Posterior vena cava (tissue), 2 donors: ENCODE results near the gene CCBE1. TPM values are rescaled to one million over a fixed set of nuclear protein-coding genes. Genes with fewer than 3 reads are reported as not detected.
"Not testable (repeated sequence)": the region's sequence is repeated elsewhere in the genome, so short reads cannot be mapped to it uniquely, and the experiment has no call there.

Source experiments
- DNase-seq: peaks from one replicate; pipeline ENCODE4 v3.0.0-alpha.2; 2020; ENCODE audit warnings: low spot score
- intact Hi-C, 2 donors: fragments of 100-400 bp; cut with DNase I; formaldehyde crosslinking; loops; one replicate each; pipeline versions ENCODE4 v1.14.1 to v1.14.2; 2022 to 2023
- total RNA-seq, 2 donors: library from RNA; stranded (reverse); fragmentation: NEBNext Ultra II Directional; extraction: Animal tissue kit (Norgen Biotek cat#: 25700); gene quantifications; one replicate each; pipeline ENCODE4 v1.2.1, GENCODE V29; 2021
- donor health status: DM: yes; HTN: yes; CAD: no.
- donor health status: DM: yes; HTN: yes; CAD: no.

Gene CCBE1
- total RNA-seq, 2 donors from 2014 or later: 2.1 to 3.0 TPM

DNA sequence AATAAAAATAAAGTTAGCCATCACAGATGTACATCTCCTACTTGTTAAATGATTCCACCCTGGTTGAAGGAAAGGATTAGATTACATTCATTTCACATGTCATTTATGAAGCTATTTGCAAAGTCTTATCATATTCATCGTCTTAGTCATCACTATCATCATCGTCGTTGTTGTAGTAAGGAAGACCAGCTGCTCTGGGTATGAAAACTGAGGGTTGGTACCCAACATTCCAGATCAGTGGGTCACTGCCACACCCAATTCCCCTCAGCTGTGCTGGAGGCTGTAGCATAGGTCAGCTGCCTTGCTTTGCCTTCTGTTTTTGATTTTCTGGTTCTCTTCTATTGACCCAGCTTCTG lies 20.9 kb upstream of the CCBE1 start:
- intact Hi-C loops: no loop called here
- DNase-seq: no peak

DNA sequence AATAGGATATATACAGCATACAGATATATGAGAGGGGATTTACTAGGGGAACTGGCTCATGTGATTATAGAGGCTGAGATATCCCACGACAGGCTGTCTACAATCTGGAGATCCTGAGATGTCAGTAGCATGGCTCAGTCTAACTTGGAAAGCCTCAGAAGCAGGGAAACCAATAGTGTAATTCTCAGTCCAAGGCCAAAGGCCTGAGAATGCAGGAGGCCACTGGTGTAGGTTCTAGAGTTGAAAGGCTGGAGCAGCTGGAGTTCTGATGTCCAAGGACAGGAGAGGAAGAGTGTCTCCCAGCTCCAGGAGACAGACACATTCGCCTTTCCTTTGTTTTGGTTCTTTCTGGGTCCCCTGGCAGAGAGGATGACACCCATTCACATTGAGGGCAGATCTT lies 20.1 kb upstream of the CCBE1 start:
- DNase-seq: no peak
- intact Hi-C loops: no loop called here

DNA sequence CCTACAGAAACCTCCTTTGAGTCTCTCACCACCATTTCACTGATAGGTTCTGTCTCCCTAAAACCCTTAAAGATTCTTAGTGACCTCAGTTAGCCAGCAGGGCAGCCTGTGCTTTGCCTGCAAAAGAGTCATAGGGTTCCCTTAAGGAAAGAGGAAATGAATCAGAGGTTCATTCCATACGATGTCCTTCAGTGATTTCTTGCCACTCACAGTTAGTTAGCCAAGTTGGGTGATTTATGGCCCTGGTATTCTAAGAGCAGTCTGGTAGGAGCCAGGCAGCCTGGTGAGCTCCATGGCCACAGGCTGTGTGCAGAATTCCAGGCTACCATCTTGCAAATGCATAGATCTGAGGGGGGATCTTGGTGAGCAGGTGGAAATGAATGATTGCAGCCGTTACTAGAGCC lies 18.7 kb upstream of the CCBE1 start:
- DNase-seq: no peak
- intact Hi-C loops: no loop called here

DNA sequence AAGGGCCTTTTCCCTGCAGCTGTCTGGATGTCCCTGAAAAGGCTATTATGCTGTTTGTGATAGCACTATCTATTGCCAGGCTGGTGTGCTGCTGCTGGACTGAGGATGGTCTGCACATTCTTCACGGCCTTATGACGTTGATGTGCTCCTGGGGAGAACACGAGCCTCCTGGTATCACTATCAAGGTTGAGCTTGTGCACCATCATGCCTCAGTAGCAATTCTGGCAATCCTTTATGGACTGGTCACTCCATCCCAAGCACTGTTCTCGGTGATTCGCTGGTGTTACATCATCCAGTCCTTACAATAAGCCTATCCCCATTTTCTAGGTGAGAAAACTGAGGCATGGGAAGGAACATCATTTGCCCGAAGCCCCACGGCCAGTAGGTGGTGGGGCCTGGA lies 18.2 kb upstream of the CCBE1 start:
- intact Hi-C loops: no loop called here
- no peak for DNase-seq

DNA sequence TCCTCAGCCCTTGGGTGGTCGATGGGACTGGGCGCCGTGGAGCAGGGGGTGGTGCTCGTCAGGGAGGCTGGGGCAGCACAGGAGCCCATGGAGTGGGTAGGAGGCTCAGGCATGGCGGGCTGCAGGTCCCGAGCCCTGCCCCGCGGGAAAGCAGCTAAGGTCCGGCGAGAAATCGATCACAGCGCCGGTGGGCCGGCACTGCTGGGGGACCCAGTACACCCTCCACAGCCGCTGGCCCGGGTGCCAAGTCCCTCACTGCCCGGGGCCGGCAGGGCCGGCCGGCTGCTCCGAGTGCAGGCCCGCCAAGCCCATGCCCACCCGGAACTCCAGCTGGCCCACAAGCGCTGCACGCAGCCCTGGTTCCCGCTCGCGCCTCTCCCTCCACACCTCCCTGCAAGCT lies 16.9 kb upstream of the CCBE1 start:
- intact Hi-C loops, DNase-seq: not testable (repeated sequence)

DNA sequence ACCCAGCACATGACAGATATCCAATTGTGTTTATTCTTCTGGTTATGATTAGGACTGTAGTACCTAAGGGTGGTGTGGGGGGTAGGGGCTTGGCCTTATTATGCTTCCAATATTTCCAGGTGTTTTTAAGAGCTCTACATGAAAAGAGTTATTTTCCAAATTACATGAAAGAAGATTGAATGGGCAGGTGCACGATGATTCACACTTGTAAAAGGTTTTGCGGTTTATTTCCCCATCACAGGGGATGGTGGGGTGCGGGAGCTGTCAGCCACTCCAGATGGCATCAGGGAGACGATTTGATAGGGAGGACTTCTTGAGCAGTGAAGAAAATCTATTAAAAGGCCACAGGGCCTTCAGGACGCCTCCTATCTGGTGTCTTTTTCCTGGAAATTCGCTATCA lies 15.1 kb upstream of the CCBE1 start:
- DNase-seq: no peak
- intact Hi-C loops: no loop called here

DNA sequence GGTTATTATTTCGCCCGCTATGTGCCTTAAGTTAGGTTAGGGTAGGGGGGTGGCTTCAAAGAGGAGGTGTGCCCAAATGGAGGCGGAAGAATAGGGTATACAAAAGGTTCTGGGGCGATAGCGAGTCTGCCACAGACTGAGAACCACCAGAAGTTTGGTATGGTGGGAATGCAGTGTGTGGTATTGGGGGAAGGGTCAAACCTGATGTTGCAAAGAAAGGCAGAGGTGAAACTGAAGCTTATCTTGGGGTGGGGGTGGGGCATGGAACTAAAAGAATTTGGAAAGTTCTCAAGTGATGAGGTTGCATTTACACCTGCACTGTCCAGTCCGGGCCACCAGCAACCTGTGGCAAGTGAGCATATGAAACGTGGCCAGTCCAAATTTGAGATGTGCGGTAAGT lies 11.8 kb upstream of the CCBE1 start:
- intact Hi-C loops: no loop called here
- DNase-seq: no peak

DNA sequence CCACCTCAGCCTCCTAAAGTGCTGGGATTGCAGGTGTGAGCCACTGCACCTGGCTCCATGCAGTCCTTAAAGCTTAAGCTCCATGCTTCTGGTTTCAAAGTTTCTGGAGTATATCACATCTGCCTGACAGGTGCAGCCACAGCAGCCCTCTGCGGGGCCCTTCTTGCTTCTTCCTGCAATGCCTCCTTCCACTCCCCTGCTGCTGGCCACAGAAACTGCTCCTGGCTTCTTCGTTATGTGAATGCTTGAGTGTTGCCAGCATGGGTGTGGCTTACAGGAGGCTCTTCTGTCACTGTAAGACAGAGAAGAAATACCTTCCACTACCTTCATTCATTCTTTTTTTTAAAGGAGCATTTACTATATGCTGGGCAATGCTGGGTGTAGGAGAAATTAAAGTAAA lies 10.1 kb upstream of the CCBE1 start:
- no peak for DNase-seq
- intact Hi-C loops: no loop called here

DNA sequence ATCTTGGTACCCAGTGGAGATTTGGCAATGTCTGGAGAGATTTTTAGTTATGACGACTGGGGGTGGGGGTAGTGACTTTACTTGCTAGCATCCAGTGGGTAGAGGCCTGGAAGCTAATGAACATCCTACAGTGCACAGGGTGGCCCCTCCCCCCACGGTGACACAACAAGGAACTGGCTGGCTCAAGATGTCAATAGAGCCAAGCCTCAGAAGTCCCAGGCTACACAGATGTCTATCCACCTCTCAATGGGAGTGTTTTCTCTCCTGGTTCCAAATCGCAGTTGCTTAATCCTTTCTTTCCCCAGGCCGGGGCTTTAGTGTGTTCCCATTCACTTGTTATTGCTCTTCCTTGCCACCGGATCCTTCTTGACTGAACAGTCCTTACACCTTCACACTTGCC lies 9.3 kb upstream of the CCBE1 start:
- no peak for DNase-seq
- intact Hi-C loops: no loop called here

DNA sequence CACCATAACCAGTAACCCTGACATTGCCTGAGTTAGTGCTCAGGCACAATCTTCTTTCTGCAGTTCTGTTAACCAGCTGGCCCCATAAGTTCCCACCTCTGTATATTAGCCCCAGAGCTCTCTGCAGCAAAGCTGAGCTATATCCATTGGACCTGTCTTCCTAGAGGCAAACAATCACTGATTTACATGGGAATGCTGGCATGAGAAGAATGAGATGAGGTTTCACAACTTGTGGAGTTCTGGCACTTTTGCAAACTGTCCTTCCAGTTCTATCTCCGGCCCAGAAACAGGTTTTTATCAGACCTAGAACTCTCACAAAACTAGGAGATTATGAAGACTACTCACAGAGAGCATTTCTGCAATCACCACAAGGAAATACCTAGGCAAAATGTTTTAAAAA lies 7.9 kb upstream of the CCBE1 start:
- no peak for DNase-seq
- intact Hi-C loops: no loop called here

DNA sequence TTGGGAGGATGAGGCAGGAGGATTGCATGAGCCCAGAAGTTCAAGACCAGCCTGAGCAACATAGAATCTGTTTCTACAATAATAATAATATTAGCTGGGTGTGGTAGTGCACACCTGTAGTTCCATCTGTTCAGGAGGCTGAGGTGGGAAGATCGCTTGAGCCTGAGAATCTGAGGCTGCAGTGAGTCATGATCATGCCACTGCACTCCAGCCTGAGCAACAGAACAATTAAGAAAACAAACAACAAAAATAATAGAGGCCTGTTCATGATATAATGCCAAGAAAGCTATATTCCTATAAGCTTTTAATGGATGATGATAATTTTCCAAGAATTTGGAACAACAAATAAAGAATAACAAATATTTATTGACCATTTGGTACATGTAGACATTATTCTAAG lies 6.9 kb upstream of the CCBE1 start:
- DNase-seq: no peak
- intact Hi-C loops: no loop called here

DNA sequence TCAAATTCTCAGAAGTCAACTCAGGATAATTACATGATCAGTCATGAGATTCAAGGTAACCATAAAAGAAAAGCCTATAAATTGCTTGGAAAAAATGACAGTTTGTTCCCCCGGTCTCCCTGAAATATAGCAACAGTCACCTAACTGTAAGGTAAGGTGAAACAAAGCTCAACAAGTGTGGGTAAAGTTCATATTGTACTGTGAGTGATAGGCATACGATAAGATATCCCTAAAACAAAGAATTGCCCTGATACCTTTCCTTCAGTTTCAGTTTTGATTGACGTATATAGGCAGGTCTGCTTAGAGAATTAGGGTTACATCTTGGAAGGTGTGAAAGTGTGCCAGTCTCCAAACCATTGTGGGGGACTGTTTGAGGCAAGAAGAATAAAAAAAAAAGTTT lies 4.0 kb upstream of the CCBE1 start:
- intact Hi-C loops: no loop called here
- no peak for DNase-seq

DNA sequence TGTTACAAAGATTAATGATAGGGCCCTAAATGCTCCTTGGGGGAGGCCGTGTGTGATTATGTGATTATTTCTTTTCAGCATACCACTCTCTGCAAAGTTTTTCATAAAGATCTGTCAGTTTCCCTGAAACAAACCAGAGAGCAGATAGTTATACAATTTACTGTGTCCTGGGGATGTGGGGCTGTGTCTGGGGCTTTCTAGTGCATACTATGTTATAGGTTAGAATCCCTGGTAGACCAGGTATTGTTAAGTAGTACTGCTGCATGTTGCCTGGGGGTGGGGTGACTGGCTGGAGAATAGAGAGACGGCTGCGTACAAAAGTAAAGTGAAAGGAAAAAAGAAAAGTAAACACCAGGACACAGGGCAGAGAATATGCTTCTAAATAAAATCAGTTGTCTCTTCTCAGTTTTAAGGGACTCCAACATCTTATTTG lies 3.3 kb upstream of the CCBE1 start:
- intact Hi-C loops: no loop called here
- no peak for DNase-seq

DNA sequence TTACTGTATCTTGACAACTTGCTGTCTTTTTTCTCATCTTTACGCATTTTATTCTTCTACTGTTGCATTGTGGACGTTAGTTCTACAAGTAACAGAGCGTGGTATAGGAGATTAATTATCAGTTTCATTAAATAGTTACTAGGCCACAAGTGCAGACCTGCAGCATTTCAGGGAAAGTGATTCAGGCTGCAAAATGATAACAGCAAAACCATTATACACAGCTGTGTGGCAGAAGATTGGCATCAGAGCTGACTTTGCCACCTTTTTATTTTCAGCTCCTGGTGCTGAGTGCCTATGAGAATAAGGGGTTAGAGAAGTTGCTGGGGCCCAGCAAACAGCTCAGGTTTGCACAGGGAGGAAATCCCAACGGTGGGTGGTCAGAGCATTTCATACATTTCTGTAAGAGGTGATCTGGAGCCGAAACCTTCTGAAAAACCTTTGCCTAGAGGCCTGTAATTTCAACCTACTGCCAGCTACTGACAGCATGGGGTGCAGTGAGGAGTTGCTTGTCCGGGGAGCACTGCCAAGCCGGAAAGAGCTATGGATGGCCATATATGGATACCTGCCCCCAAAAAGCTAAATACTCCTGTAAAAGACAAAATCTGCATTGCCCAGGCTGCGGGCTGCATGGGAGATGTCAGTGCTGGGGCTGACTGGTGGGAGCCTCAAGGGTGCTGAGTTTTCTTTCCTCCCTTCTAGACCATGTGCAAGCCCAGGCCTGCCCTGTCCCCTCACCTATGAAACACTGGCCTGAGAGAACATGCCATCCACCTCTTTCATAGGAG lies 2.7 kb upstream of the CCBE1 start:
- intact Hi-C loops: loop anchor here in 1 of 2 donors (10.0 kb wide), 3 partner anchors 75 to 235 kb away; no protein-coding TSS in a partner anchor
- no peak for DNase-seq

DNA sequence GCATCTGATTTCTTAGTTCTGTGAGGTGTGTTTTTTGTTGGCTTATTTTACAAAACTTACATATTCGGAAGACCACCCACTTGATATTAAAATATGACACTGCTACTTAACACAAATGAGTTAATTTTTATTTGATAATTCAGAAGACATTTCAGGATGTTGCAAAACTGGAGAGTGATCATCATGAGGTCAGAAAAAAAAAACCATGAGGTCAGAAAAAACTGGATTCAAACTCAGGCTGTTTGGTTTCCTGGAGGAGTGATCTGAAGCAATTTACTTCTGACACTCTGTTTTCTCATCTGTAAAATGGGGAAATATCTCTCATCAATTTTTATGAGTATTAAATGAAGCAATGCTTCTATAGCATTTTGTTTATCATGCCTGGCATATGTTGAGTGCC lies 1.8 kb upstream of the CCBE1 start:
- DNase-seq: no peak
- intact Hi-C loops: loop anchor here in 1 of 2 donors (10.0 kb wide), 3 partner anchors 74 to 234 kb away; no protein-coding TSS in a partner anchor

DNA sequence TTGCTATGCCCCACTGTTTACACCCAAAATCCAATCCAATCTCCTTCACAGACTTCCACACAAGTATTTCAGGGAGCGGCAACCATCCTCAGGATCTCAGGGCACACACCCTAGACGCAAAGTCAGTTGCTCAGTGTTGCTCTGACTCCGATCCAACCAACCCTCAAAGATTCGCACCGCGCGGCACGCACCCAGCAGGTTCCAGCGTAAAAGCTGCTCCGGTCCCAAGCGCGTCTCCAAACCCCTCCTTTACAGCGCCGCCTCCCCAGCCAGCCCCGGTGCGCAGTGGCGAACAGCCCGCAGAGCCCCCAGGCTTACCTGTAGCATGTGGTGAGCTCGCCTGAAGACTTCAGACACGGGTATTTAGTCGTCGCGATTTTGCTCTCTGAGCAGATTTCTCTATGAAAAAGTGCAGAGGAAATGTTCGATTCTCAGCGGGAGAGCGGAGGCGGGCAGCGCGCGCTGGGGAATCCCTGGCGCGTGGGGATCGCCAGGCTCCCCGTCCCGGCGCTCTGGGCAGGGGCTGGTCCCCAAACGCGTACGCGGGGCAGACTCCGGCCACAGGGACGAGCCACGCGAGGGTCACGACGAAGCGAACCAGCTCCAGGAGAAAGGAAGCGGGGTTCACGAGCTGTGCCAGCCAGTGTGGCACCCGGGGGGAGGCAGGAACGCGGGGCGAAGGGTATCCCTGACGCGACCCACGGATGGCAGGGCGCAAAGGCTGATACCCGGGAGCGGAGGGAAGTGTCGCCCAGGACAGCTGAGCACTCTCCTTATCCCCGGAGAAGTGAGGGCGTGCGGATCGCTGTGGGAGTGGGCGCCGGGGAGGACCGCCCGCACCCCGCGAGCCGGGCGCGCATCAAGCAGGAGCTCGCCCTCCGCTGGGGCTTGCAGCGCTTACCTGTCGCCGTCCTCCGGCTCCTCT lies 650 bp downstream of the CCBE1 start:
- intact Hi-C loops: loop anchor here in 1 of 2 donors (10.0 kb wide), 3 partner anchors 72 to 232 kb away; no protein-coding TSS in a partner anchor

DNA sequence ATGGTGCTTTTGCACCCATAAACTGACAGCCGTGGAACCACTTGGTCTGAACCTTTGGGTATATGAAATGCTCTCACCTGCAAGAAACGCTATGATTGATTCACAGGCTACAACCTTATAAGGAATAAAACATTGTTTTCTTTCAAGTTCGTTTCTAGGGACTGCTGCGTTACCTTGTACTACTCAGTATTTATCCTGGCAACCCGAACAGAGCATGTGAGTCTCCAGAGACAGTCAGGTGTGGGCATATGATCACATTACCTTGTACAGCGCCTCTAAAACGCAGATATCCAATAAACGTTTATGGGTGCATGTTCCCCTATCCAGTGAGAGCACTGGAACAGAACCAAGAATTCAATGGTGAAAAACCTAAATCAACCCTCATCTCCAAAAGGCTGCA lies 1.7 kb downstream of the CCBE1 start:
- no peak for DNase-seq
- intact Hi-C loops: loop anchor here in 1 of 2 donors (10.0 kb wide), 3 partner anchors 71 to 231 kb away; no protein-coding TSS in a partner anchor

More for the DNA sequence above, 650 bp downstream of the CCBE1 start:
- peak; percentile 71 for DNase-seq

DNA sequence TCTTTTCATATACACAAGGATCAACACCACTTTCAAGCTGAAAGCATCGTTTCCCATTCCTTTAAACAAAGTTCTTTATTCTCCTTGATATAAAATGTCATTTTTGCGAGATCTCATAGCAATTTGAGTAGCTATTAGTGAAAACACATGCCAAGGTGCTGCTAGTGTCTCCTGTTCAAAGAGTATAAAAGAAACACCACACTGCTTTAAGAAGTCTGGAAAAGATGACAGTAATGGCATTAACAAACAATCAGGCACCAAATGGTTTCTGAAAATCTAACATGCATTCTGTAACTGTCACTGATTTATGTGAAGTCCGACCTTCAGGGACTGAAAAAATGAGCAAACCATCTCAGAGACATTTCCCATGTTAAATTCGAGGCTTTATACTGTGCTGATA lies 2.4 kb downstream of the CCBE1 start:
- no peak for DNase-seq
- intact Hi-C loops: loop anchor here in 1 of 2 donors (10.0 kb wide), 3 partner anchors 70 to 230 kb away; no protein-coding TSS in a partner anchor

DNA sequence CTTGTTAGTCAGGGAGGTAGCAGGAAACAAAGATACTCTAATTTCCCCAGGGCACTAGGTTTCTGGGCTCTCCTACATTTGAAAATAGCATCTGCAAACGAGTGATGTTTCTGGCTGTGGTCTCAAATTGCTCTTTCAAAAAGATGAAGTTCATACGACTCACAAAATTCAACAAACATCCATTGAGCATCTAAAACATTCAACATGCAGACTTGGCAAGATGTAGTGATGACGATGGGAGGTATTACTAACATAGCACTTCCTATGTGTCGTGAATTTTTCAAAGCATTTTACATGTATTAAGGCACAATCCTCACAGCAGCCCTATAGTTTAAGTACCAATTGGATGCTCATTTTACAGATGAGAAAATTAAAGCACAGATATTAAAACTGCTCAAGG lies 5.2 kb downstream of the CCBE1 start:
- intact Hi-C loops: loop anchor here in 1 of 2 donors (10.0 kb wide), 3 partner anchors 67 to 227 kb away; no protein-coding TSS in a partner anchor
- no peak for DNase-seq

DNA sequence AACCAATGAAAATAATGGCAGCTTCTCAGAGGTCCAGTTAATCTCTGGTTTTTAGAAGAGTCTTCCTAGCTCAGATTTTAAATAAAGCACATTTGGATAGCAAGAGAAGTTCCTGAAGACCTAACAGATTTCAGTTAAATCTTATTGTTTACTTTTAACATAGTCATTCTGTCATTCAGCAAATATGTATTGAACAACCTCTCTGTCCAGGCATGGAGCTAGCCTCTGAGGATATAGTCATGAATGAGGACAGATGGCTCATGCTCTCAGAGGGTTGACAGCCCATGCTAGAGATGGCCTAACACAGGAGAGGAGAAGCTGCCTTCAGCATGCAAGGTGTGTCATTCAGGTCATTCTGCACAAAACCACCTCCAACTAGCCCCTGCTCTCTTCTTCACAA lies 6.2 kb downstream of the CCBE1 start:
- intact Hi-C loops: loop anchor here in 1 of 2 donors (10.0 kb wide), 3 partner anchors 66 to 226 kb away; no protein-coding TSS in a partner anchor
- no peak for DNase-seq
